NCI-H526 treated with DMSO at 0.1 percent for 48 hours (cell line): ENCODE data around the gene KRT28.
A peak's percentile ranks its signal among the peaks of the same experiment; 100 is the strongest.
"Not testable (repeated sequence)": the region's sequence is repeated elsewhere in the genome, so short reads cannot be mapped to it uniquely, and the experiment has no call there.

ENCODE experiments used
- DNase-seq: peaks from one replicate; lab custom pipeline; 2025; lab: John Stamatoyannopoulos, UW

The KRT28 gene

DNA sequence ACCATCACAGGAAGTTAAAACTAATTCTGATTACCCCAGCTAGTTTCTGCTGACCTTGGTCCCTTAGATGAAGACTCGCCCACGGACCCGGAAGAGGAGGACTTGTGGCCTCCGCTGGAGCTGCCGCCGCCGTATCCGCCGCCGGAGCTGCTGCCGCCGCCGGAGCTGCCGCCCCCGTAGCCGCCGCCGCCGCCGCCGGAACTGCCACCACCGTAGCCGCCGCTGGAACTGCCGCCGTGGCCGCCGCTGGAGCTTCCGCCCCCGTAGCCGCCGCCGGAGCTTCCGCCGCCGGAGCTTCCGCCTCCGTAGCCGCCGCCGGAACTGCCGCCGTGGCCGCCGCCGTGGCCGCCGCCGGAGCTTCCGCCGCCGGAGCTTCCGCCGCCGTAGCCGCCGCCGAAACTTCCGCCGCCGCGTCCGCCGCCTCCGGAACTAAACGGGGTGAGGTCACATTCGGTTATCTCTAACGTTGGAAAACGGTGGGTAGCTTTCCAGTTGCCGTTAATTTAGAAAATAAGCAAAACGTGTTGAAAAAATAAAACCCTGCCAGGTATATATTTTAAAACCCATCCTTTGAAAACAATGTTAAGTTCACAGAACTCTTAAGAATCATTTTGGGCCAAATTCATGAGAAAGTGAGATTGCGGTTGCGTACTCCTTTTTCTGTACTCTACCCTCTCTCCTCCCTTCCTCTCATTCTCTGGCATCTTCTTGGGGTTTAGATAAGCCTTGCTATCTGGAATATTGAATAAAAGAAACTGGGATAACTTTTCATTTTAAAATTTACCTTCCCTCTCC lies 19.2 kb upstream of the KRT28 start:
- DNase-seq: peak; percentile 64

DNA sequence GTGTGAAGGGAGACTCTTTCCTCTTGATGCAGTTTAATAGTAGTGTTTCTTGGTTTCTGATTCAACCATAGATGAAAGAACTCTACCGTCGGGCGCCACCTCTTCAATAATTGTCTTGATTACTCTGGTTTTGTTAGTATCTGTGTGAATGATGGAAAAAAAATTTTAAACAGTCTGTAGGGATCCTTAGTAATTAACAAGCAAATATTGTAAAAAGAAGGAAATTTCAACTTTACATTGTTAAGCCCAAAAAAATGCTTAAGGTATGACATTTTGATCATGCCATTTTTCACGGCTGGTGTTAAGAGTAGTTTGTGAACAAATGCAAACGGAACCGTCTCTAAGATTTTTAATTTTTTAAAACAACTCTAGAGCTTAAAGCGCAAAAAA lies 18.6 kb upstream of the KRT28 start:
- no peak for DNase-seq

DNA sequence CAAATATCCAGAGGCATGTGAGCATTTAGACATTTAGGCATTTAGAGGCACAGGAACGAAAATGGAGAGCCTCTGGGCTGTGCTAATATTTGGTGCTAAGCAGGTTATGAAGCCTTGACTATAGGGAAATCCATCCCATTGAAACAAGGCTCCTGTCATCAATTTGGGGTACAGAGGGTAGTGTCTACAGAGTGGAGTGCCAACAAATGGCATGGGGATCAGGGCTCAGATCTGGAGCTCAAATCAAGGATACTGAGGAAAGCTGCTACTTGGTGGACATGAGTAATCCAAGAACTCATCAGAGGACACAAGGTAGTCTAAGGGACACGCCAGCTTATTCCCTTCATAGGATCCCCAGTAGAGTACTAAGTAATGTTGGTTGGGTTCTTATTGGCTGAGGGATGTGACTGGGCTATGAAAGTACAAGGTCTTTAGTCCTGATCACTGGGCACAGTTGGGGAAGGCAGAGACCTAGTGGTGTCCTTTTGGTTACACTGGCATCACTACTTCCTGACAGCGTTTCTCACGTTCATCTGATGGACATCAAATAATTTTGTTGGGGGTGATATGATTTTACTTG lies 17.4 kb upstream of the KRT28 start:
- DNase-seq: no peak

DNA sequence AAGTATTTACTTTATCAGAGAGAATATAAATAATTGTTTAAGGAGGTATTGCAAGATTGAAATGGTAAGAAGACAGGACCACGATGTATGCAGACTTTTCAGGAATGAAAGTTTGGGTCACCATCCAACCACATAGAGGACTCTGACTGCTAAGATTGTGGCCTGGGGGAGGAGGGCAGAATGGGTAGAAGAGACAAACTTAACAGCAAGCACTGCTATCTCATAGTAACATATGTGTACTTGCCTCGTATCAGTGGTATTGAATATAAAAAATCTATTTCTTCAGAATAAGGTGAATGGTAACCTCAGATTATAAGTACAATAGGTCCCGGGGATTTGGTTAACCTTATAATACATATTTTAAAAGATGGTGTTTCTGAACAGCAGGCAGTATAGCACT lies 16.8 kb upstream of the KRT28 start:
- DNase-seq: no peak

DNA sequence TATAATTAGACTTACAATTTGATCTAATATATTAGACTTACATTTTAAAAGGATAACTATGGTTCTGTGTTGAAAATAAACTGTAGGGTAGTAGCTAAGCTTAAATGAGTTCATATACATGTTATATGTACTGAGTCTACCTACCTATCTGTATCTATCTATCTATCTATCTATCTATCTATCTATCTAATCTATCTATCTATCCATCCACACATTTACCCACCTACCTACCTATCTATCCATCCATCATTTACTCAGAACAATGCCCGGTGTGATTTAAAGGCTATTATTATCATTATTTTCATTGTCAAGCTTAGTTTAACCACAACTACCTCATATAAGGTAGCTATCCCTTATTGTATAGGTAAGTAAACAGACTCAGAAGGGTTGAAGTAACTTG lies 15.6 kb upstream of the KRT28 start:
- no peak for DNase-seq

DNA sequence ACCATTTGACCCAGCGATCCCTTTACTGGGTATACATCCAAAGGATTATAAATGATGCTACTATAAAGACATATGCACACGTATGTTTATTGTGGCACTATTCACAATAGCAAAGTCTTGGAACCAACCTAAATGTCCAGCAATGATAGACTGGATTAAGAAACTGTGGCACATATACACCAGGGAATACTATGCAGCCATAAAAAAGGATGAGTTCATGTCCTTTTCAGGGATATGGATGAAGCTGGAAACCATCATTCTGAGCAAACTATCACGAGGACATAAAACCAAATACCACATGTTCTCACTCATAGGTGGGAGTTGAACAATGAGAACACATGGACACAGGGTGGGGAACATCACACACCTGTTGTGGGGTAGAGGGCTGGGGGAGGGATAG lies 14.9 kb upstream of the KRT28 start:
- not testable (repeated sequence) for DNase-seq

DNA sequence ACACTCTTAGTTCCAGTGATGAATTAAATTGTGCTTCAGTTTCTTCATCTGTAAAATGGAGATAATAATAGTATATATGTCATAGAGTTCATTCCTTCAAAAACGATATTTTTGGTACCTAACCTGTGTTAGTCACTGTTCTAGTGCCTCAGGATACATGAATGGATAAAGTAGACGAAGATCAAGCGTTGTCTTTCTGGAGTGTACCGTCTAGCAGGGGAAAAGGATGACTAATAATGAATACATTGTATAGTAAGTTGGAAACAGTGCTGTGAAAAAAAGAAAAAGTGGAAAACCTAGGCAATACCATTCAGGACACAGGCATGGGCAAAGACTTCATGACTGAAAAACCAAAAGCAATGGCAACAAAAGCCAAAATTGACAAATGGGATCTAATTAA lies 14.0 kb upstream of the KRT28 start:
- DNase-seq: no peak

DNA sequence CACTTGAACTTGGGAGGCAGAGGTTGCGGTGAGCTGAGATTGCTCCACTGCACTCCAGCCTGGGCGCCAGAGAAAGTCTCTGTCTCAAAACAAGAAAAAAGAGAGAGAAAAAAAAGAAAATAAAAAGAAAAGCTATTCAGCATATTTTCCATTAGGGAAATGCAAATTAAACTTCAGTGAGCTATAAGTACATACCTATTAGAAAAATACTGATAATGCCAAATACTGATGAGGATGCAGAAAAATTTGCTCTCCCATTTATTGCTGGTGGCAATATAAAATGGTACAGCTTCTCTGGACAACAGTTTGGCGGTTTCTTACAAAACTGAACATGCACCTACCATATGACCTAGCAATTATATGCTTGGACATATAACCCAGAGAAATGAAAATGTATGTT lies 12.9 kb upstream of the KRT28 start:
- DNase-seq: no peak

DNA sequence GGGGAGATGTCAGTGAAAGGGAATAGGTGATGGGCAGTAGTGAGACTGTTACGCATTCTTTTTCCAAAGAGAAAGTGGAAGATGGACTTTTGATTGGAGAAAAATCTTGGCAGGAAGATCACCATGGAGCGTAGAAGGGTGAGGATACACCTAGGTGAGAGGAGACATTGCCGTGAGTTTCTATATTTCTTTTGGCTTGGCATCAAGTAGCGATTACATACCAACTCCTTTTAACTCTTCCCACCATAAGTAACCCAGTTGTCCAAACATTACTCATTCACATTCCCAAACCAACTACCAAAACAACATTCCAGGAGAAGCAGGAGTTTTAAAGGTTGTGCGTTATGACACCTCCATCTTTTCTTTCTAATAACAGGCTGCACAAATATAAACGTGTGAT lies 10.7 kb upstream of the KRT28 start:
- DNase-seq: no peak

DNA sequence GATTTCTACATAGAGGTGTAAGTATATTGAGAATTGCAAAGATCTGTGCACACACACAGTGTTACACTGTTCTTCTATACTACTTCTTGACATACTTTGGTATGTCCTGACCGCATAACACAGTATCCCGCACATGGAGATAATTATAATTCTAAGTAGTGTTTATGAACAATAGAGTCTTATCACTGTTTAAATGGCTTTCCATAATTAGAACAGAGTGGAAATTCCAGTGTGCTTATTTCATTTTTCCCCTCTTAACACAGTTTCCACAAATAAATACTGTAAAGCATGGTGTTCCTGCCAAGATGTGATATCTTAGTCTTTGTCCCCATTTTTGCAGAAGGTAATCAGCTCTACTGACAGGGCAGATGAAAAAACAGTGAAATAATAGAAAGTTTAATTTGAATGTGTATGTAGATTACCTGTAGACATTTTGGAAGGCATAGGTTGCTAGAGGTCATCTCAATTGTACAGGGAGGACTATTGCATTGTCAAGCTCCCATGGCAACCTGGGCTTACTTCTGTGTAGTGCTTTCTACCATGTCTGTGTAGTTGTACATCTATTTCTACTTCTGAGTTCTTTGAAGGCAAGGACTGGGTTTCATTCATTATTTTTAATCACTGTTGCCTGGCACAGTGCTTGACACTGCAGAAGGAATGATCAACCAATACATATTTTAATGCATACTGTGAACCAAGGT lies 10.1 kb upstream of the KRT28 start:
- DNase-seq: no peak

DNA sequence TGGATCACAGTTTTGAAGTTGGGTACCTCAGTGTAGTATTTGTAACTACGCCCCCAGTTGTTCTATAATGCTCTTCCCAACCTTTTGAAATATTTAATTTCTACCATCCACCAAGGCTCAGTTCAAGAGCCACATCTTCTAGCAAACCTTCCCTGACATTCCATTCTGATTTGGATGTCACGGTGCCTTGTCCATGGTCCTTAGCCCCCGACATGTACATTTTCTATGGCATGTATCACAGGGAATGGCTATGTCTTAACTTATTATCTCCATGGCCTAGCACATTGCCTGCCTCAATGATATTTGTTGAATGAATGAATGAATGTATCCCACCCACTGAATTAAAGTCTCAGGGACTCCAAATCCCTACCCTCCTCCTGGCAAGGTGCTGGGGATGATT lies 6.4 kb upstream of the KRT28 start:
- no peak for DNase-seq

DNA sequence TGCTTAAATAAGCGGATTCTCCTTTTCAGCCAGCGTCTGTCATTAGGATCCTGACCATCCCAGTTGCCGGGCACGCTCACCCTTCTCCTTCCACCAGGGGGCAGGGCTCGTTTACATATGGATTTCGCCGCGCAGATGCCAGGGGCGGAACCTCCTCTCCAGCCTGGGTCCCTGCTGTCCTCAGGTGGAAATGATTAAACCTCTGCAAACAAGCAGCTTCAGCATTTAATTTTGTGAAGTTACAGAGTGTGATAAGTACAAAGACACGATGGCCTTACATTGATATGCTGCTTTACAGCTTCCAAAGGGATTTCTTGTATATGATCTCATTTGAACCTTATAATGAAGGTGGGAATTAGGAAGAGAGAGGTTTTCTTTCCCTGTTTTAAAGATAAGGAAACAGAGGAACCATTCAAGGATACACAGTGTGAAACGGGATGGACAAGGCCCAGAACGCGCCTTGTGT lies 3.9 kb upstream of the KRT28 start:
- peak; percentile 66 for DNase-seq

DNA sequence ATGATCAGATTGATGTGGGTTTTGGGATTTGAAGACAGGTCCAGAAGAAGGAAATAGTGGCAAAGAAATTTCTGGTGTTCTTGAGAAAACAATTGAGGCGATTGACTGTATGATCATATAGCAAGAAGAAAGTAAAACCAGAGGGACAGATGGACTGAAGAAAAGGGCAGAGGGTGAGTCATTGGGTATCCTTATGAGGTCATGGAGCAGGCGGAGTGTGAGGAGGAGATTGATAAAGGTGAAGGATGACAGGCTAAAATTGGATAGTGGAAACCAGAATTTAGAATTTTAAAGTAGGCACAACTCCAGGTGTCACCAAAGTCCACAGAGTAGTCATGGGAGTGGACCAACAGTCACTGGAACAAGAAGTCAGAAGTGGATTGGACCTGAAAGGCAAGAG lies 1.4 kb upstream of the KRT28 start:
- DNase-seq: no peak

DNA sequence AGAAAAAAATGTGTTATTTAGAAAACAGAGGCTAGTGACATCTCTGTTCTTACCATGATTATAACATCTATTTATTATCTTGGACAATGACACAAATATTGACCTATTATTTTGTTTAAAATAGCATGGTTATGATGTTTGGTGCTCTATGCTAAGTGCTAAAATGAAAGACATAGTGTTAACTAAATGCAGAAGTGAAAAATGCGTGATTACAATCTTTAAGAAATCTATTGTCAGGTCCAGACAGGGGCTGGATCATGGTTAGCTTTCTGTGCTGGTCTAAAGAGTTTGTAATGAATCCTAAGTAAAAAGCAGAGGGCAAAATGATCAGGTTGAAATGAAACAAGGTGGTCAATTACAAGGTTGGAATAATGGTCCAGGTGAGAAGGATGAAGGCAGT lies 622 bp upstream of the KRT28 start:
- no peak for DNase-seq

DNA sequence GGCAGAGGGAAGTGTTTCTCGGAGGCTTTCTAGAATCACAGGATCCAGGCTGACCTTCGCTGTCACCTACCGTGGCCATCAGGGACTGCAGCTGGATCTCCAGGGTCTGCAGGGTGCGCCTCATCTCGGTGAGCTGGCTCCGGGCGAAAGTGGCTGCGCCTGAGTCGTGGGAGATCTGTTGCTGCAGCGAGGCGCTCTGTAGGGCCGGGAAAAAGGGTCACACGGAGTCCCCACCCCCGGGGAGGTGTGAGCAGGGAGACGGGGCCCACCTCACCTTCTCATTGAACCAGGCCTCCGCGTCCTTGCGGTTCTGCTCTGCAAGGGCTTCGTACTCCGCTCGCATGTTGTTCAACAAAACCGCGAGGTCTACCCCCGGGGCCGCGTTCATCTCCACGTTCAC lies 2.9 kb downstream of the KRT28 start:
- DNase-seq: no peak

DNA sequence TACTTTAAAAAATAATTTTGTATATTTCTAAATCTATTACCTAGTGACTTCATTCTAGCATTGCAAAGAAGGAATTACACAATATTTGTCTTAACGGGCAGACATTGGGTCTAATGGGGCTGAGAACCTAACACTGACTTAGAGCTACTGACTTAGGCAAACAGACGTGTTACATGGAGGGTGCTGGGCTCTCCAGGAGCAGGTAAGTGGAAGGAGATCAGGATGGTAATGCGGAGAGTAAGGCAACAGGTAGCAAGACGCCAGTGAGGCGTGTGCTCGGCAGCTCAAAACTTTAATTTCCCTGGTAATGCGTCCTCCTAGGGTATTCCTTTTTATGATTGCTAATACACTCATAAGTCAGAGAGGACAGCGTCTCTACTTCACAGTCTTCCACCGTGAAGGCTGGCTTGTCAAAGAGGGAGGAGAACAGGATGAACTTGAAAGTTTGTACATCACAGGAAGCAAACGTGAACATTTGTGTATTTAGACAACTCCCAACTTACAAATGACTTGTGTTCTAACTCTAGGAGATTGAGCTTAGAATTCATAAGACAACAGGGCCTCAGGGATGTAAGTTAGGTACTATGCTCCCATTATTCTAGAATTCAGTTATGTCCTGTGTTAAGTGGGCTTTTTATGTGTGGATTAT lies 4.6 kb downstream of the KRT28 start:
- DNase-seq: no peak

DNA sequence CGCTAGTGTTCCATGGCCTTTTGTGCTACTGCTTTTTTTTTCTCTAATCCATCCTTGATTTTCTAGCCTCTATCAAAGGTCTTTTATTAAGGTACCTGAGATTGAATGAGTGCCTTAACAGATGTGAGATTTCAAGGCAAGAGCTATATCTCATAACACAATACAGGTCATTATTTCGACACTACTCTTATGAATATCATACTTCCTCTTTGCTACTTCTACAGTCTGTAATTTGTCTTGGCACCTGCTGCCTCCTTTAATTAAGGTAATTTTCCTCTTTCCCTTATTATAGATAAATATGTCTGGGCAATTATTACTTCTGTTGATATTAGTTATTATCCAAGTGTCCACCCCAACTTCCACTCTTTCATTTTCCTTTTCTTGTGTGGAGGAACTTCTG lies 5.3 kb downstream of the KRT28 start:
- no peak for DNase-seq

DNA sequence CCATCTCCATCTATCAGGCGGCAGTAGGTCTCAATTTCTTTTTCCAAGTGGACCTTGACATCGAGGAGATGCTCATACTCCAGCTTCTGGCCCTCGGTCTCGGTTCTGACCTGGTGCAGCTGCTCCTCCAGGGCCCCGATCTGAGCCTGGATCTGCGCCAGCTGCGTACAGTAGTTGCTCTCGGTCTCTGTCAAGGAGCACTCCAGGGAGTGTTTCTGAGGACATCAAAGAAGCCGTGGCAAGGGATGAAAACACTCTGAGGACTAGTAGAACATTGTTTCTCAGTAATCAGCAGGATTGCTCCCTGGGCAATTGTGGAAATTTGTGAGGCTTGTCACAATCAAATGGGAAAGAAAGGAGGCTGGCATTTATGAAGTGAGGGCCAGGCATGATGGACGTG lies 5.9 kb downstream of the KRT28 start:
- DNase-seq: no peak

DNA sequence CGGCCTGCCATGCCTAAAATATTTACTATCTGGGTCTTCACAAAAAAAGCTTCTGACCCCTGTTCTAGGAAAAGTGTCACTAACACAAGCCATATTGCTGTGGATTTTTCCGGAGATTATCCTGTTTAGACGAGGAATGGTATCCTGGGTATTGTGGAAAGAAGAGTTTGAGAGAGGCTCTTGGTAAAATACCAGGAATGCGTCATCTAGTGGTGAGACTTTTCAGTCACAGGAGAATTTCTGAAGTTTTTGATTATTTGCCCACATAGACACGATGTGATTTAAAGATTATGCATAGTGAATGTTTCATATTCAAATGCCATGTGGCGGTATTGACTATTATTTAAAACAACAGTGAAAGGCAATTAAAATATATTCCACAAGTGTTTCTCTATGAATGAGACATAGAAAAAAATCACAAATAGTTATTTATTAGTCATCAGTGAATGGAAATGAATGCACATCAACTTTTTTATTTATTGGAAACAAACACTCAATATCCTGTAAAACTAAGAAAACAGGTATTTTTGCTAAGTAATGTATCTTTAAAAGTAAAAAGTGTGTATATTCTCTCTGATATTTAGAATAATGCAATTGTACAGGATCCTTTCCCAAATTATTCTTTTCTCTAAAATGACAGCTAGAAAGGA lies 7.8 kb downstream of the KRT28 start:
- peak; percentile 28 for DNase-seq

DNA sequence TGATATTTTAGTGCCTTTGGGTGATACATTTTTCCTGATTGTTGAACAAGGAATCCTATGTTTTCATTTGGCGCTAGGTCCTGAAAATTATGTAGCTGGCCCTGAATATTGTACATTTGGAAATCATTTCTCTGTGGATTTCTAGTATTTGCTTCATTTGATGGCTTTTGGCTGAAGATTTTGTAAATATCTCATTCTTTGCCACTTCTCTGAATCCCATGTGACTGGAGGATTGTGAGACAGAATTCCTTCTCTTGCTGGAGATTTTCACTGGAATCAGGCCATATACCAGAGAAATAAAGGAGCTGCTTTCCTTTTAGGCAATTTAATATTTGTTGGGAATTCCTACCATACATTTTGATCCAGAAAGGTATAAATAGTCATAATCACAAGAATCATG lies 8.6 kb downstream of the KRT28 start:
- DNase-seq: no peak

DNA sequence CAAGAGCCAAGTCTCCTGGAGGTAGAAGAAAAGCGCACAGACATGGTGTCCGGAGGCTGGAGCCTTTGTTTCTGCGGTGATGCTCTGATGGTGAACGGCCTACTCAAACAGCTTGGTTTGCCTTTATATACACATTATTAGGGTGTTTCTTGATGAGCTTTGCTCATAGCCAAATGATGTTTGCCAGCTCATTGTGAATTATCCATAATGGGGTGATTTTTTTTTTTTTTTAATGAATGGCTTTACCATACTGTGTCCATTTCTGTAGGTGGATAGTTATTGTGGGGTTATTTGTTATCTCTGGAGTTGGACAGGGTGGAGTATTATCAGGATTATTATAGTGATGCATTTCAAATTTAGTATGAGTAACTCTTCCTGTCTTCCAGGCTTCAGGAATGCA lies 17.3 kb downstream of the KRT28 start, which contains the start of gene KRT27:
KRT27 (minus strand) TSS at position 101 of the 400 bp plus-strand sequence; CDS start at position 44, 57 bp downstream.
- no peak for DNase-seq
